ENCODE measurements around the gene TRMT44.

TRMT44 gene

DNA sequence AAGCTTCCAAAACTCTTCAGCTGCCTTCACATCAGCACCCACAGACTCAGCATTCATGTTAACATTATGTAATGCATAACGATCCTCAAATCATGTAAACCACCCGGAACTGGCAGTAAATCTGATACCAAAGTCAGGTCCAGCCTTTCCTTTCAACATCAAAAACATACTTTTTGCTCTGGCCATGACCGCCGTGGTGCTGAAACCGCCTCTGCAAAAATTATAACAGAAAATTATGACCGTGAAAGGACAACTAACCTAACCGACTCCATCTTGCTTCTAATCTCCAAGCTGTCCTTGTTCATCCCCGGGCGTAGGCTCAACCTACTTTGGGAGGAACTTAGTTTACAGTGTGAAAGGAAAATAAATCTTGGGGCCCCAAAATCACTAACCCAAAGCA, 51.6 kb downstream of the TRMT44 start:
- no peak for DNase-seq (ENCODE audit: low read depth, low spot score)

DNA sequence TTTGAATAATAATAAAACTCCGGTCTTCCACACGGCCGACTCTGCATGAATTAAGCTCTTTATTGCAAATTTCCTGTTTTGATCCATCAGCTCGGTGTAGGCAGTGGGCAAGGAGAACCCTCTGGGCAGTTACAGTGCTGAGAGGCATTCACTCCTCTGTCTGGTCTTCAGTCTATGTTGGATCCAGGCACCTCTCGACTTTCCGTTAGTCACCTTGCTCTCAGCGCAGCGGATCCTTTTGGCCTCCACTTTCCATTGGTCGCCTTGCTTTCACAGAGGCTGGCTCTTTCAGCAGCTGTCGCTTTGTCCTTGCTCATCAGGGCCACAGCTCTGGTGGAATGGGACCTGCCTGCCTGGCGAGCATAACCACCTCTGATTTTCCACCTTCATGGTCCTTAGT, 52.9 kb downstream of the TRMT44 start:
- no peak for DNase-seq (ENCODE audit: low read depth, low spot score)

DNA sequence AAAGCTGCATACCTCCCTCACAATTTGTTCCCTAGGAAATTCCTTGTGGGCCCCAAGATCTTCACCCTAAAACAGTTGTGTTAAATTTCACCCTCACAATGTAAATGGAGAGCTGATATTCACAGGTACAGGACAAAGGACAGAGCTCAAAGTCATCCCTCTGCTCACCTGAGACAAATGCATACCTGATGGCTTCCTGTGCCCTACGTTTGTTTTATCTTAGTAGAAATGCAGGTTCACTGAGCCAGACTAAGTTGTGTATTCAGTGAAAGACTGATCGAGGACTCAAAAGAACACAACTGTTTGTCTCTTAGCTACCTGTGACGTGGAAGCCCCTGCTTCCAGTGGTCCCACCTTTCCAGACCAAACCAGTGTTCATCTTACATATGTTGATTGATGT, 53.6 kb downstream of the TRMT44 start:
- no peak for DNase-seq (ENCODE audit: low read depth, low spot score)

DNA sequence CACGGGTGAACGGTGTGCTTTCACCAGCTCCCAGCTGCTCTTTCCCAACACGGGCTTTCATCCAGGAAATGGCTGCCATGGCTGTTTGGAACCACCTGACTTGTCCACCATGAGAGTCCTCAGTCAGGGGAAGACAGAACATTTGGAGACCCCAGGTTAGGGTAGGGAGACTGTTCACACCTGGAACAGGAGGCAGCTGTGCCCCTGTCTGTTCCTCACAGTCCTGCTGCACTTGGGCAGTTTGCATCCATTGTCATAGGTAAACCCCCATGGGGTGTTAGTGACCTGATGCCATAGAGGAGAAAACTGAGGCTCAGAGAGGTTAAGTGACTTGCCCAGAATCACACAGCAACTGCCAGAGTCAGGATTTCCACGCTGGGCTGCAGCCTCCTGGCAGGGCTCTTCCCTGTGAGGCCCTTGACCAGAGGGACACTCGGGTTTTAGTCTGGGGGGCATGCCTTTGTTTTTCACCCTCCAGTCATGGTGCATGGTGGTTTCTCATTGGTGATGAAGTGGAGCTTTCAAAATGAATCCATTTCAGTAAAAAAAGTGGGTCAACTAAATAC, 54.5 kb downstream of the TRMT44 start:
- DNase-seq (ENCODE audit: low read depth, low spot score), result no peak

DNA sequence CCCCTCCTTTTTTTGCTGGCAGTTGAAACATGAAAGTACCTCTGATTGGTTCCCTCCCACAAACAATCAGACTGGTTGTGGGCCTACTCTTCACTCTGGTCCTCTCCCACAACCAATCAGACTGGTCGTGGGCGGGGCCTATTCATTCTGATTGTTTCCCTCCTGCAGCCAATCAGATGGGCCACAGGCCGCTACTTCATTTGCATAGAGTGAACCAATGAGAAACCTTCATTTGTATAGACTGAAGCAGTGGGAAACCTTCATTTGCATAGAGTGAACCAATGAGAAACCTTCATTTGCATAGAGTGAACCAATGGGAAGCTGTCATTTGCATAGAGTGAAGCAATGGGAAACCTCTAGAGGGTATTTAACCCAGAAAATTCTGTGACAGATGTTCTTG, 55.2 kb downstream of the TRMT44 start:
- DNase-seq (ENCODE audit: low read depth, low spot score), result no peak

DNA sequence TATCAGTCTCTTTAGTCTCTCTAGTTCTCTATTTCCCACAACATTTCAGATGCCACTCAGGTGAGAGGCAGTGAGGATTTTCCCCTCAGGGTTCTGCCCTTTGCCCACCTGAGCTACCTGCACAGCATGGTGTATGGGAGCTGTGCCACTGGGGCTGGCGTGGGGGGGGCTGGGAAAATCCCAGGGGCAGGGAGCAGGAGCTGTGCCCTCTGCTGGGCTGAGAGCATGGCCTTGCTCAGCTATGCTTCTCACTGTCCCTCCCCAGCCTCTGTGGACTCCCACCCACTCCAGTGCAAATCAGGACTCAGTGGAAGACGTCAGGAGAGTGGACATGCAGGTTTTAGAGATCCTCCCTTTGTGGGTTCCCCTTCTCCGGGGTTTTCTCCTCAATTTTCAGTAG, 57.2 kb downstream of the TRMT44 start:
- DNase-seq (ENCODE audit: low read depth, low spot score), result no peak

DNA sequence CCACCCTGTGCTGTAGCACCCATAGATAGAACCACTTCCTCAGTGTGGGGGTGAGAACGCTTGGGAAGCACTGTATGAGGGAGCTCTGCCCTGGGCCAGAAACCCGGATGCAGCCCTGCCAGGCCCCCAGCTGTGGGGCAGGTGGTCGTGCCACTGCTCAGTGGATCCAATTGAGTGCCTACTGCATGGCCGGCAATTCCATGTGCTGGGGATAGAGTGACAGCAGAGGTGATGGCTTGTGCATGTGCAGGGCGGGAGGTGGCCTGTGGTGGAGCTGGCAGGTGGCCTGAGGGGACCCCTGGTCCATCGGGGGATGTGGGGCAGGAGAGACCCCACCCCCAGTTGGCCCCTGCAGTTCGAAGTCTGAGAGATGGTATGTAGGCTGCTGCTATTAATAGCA, 60.4 kb downstream of the TRMT44 start:
- no peak for DNase-seq (ENCODE audit: low read depth, low spot score)

DNA sequence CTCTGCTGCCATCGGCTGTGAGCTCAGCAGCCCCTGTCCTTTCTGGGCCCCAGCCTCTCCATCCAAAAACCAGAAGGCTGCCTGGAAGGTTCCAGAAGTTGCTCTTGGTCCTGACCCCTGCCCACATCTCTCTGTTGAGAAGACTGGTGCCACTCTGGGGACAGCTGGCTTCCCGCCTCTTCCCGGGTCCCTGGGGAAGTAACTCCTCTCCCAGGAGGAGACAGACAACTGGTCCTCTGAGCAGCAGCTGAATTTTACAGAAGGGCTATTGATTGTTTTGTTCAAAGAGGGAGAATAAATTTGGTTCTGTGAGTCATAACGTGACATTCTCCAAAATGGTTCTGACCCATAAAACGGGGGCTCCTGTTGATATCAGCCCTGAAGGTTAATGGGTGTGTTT, 61.2 kb downstream of the TRMT44 start:
- no peak for DNase-seq (ENCODE audit: low read depth, low spot score)

DNA sequence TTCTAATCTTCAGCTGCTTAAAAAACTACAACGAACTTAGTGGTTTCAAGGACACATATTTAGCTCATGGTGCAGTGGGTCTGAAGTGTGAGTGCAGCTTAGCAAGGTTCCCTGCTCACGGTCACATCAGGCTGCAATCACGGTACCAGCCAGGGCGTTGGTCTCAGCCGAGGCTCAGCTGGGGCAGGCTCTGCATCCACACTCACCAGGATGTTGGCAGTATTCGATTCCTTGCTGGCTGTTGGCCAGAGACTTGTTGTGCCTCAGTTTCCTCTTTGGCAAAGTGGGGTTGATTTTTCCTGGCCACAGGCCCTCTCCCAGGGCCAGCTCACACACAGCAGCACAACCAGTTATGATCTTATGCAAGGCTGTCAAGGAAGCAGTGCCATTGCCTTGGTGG, 61.8 kb downstream of the TRMT44 start:
- DNase-seq (ENCODE audit: low read depth, low spot score), result no peak

DNA sequence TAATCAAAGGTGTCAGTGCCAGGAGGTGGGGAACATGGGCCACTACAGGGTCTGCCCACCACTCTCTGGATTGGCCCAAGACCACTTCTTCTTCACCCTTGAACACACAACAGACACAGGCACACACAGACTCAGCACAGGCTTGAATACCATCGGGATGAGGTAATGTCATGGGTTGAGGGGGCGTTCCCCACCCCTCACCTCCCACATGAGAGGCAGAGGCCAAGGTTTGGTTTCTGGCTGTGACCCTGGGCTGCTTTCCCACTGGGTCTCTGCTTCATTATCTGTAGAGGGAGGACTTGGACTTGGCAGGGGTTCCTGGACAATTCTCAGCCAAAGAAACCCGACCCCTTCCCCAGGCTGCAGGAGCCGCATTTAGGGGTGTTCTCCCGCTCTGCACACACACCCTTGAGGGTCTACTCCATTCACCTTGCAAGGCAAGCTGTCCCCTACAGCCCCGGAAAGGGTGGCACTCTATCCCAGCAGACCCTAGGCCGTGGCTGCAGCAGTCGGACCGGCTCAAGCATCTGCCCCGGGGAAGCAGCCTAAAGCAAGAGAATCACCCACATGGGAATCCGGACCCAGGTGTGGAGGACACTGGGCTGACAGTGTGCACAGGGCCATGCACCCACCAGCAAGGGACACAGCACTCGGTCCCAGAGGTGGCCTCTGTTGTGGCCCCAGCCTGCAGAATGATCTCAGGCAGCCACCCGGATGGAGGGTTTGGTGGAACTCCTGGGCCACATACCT, 62.4 kb downstream of the TRMT44 start:
- peak; percentile 17 for DNase-seq (ENCODE audit: low read depth, low spot score)

DNA sequence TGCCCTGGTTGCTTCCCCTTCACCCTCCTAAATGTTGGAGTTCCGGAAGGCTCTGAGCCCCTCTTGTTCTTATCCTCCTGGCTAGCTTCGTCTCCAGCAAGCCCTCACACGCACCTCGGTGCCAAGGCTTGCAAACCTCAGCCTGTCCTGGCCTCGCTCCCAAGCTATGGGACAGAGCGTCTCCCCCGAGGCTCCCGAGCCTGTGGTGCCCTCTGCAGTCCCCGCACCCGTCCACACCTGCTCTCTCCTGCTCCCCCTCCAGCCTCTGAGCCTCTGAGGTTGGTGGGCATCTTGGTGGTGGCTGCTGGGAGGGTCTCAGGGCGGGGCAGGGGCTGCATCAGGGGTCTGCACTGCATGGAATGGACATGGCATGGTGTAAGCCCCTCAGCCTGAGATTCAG, 63.2 kb downstream of the TRMT44 start:
- DNase-seq (ENCODE audit: low read depth, low spot score), result no peak

DNA sequence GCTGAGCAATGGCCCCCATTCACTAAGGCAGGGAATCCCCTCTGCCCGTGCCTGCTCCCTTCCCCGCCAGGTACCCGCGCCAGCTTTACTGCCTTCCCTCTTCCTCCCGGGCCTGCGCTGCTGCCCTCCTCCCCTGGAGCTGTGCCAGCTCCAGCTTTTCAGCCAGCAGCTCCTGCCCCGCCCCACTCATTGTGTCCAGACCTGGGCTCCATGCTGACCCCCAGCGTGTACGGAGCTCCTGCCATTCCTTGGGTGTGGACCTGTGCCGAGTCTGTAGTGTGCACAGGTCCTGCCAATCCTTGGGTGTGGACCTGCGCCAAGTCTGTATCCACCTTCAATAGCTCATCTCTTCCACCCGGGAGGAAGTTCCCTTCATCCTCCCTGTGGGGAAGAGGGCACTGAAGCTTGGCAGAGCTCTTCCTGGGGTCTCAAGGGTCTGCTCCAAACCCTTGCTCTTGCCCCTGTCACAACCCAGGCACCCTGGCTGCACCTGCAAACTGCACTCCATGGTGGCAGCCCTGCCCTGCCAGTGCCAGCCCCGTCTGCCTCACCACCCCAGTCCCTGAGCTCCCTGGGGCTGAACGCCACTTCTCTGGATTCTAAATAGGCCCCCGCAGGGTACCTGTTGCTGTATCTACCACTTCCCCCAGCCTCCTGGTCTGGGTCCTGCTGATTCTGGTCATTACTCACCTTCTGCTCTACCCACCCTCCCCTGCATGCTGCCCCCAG, 63.9 kb downstream of the TRMT44 start:
- DNase-seq (ENCODE audit: low read depth, low spot score), result no peak

DNA sequence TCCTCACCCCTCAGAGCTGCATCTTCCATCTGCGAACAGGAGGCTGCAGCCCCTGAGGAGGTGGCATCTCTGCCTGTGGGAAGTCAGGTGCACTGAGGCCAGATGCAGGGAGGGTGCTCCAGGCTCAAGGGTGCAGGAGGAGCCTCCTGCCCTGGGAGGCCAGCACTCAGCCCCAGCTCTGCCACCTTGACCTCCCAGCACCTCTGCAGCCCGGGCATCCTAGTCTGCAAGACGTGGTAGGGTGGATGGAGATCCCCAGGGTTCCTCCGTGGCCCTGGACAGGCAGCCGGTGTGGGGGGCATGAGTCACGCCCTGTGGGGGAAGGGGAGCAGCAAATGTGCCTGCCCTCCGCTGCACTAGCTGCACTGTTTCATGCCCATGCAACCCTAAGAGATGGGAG, 64.7 kb downstream of the TRMT44 start:
- DNase-seq (ENCODE audit: low read depth, low spot score), result no peak

DNA sequence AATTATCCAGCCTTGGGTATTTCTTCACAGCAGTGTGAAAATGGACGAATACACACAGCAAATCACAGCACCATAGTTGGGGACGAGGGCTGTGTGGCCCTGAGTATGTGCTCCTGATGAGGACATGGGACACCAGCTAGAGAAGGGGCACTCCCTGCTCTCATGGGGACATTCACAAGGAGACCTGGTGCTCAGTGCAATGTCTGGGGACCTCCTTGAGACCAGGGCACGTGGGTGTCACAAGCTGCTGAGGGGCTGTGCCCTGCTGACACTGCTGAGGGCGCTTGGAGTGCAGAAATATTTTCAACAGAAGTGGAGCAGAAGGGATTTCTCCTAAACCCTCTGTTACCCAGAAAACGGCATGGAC, 65.4 kb downstream of the TRMT44 start:
- DNase-seq (ENCODE audit: low read depth, low spot score), result no peak

DNA sequence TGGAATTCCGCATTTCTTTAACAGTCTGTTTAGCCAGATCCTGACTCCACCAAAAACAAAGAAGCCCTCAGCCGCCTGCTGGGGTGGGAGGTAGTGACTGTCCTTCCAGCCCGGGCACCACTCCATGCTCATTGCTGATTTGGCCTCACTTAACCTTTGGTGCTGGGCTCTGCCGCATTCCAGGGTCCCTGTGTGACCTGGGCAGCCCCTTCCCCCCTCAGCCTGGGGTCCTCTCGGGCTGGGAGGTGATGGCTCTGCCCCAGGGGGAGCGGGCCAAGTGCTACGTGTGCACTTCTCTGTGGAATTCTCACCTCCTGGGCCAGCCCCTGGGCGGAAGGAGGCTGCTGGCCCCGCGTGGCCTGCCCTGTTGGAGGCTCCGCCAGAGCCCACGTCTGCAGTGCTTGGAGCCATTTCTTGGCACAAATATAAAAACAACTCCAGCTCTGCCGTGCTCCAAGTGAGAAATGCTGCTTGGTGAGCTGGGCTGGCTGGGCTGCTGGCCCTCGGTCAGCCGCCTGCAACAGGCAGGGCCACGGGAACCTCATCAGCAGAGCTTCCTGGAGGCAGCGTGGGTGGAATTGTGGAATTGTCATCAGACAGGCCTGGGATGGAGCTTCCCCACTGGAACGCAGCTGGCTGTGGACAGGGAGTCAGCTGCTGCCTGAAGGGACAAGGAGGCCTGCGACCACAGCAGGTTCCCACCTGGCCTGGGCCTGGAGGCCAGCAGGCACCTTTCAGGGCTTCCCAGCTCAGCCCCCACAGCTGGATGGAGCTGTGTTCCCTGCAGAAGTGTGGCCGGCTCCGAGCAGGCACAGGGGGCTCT, 66.0 kb downstream of the TRMT44 start:
- peak; percentile 49 for DNase-seq (ENCODE audit: low read depth, low spot score)

DNA sequence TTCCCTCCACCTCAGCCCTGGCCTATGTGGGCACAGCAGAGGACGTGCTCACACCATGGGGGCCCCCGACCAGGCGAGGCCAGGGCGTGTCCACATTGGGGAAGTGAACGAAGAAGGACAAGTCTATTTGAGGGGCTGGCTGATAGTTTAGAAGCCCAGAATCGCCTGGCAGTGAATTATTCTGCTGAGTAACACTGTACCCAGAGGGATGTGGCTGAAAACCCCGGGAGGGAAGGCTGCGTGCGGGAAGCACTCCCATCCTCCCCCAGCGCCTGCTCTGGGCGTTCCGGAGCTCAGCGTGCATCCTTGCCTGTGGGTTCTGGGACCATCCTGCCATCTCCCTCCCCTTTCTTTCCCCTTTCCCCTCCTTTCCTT, 66.6 kb downstream of the TRMT44 start:
- DNase-seq (ENCODE audit: low read depth, low spot score), result peak; percentile 44

DNA sequence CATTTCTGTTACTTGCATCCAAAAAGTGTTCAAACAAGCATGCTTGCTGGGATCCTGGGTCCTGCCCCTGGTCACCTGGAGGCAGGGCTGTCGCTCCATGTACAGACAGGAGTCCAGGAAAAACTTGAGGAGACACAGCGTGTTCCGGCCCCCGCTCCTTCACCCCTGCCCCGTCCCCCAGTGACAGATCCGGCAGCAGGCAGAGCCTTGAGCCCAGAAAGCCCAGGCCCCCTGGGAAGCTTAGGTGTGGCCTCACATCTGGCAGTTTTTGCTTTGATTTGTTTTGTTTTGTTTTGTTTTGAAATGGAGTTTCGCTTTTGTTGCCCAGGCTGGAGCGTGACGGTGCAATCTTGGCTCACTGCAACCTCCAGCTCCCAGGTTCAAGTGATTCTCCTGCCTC, 67.0 kb downstream of the TRMT44 start:
- DNase-seq (ENCODE audit: low read depth, low spot score), result peak; percentile 12

DNA sequence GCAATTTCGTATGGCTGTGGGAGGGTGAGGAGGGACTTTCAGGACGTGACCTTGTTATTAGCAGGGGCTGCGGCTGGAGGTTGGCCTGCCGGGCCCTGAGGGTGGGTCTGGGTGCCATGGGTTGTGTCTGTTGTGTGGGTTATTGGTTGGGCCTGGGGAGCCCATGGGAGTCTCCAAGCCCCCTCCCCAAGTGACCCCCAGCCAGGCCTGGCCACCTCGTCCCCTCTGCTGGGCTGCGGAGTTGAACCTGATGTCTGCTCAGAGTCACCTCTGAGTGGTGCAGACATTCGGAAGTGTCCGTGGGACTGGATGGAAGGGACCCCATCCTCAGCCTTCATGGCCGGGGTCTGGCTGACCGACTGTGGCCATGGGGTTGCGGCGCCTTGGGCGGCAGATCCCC, 67.7 kb downstream of the TRMT44 start:
- no peak for DNase-seq (ENCODE audit: low read depth, low spot score)

DNA sequence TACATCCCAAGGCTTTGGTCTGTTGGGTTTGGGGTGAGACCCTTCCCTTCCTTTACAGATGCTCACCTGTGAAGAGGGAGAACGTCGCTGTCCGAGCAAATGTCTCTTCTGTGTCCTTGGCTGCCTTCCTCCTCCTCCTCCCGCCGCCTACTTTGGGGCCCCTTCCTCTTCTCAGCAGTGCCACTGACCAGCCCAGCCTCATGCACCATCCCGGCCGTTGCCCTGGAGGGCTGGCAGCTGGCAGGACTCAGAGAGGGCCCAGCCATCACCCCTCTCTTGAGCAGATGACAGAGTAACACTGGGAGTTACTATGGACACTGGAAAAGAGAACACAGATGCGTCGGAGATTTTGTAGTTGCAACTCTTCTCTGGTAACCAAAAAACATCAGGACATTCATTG, 68.2 kb downstream of the TRMT44 start:
- DNase-seq (ENCODE audit: low read depth, low spot score), result no peak

DNA sequence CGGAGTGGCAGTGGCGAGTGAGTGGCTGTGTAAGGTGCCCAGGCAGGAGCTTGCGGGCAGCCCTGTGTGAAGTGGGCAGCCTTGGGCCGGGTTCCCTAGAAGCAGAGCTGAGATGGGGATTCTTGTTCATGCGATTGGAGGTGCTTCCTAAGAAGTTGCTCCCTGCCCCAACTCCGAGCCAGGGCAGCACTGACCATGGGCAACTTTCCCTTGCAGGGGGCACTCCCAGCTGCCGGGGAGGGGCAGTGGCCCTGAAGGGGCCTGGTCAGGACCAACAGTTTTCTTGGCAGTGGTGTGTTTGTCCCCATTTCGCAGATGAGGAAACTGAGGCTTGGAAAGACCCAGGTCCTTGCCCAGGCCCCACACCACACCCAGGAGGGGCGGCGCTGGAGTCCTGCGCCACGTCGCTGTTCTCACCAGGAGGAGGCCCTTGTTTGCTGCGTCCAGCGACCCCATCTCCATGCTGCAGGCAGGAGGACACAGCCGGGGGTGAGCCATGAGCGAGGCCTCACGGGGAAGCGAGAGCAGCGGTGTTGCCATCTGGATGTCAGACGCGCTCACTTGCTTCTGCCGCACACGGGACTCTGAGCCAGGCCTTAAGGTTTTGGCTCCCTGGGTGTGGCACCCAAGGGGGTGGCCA, 68.9 kb downstream of the TRMT44 start:
- no peak for DNase-seq (ENCODE audit: low read depth, low spot score)

DNA sequence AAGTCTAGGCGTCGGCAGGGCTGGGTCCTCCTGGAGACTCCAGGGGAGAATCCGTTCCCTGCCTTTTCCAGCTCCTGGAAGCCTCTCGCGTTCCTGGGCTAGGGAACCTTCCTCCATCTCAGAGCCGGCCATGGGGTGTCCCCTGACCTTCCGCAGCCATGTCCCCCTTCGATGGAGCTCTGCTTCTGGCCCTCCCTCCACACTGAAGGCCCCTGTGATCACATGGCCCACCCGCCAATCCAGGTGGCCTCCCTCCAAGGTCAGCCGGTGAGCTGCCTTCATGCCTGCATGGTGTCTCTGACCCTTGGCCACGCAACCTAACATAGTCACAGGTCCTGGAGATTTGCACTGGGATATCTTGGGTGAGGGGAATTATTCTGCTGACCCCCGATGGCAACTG, 69.6 kb downstream of the TRMT44 start:
- no peak for DNase-seq (ENCODE audit: low read depth, low spot score)

Measured in smooth muscle cell of the brain vasculature (primary cell).